Esophagus mucosa (tissue), 1 donor: ENCODE measurements around the gene PBX1. TPM values are rescaled to one million over a fixed set of nuclear protein-coding genes. Genes with fewer than 3 reads are reported as not detected.
A peak's percentile ranks its signal among the peaks of the same experiment; 100 is the strongest.

Experiments used
- ATAC-seq: fragments of 200-7000 bp; cut with Tn5 transposase; one replicate; pipeline ENCODE4 v1.9.1; 2020
- total RNA-seq: library from RNA; stranded (reverse); gene quantifications from one replicate; pipeline ENCODE4 v1.2.4, GENCODE V29; 2023
- donor health status: DM: yes; HTN: yes; CAD: no.

Gene PBX1
- total RNA-seq, 1 donor from 2014 or later: 31.5 TPM

- no peak for ATAC-seq
These were observed 60.2 kb downstream of the PBX1 start for GRCh38 chr1:164619006-164619784.

DNA sequence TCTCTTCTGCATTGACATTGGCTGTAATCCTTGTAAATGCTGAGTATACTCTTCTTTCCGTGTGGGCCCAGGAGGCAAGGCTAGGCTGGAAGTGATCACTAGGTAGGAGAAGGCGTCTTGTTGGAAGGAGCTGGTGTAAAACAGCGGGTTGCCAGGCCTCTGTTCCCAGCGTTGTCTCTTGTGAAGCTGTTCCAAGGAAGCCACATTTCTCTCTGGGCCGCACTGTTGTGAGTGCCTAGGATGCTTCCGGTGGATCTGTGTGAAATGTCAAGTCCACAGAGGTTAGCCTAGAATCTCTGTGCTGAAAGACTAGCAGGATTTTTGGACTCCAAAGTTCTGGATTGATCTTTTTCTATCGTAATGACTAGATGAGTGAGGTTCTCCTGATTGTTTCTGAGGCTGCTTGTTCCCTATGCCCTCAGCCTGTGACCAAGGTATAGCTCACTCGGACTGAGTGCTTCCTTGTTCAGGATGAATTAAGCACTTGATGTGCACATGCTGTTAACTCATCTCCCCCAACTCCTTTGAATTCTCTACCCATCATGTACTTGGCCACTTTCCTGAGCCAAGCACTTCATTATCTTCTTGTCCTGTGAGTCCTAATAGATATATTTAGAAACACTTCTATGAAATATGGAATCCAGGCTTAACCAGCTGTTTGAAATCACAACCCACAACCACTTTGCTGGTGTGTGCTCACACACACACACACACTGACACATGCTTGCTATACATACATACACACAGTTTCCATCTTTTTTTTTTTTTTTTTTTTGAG lies 63.3 kb downstream of the PBX1 start:
- ATAC-seq: no peak

- no peak for ATAC-seq
These were observed 64.8 kb downstream of the PBX1 start for GRCh38 chr1:164623805-164624204.

- no peak for ATAC-seq
These were observed 65.4 kb downstream of the PBX1 start for GRCh38 chr1:164624400-164624799.

DNA sequence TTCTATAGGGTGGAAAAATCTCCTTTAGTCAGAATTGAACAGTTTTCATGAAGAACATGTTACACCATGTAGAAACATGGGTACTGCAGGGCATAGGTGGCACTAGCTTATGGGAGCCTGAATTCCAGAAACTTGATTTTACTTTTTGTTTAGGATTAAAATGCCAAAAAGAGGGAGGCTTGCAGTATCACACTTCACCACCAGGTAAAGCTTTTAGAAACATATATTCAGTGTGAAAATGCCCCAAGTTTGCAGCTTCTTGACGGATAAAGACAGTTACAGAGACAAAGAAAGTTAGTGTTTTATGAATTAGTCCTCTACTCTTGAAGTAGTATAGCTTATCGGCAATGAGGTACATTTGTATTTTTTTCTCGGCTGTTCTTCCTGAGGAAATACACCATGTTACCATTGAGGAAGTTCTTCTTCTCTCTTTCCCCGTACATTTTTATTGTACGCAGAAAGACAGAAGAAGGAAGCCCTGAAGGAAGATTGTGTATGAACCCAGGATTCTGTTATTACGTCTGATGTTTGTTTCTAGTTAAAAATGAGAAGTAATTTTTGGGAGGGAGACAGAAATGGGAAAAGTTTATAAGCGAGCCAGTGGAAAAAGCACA lies 66.1 kb downstream of the PBX1 start:
- no peak for ATAC-seq

DNA sequence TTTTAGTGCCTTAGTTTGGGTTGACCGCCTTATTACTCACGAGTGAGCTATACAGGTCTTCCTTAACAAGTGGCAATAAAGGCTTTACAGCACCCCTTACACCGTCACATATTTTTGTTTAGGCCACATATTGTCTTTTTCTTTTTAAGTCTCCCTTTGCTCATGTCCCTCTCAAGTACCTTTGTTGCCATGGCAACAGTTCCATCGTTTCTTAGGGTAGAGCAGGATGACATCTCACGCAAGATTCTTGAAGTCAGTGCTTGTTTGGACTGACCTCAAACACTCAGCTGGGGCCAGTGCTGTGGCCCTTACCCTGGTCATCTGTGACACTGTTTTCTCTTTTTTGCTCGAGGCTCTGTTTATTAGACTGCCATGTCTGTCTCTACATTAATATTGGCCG lies 69.8 kb downstream of the PBX1 start:
- no peak for ATAC-seq

DNA sequence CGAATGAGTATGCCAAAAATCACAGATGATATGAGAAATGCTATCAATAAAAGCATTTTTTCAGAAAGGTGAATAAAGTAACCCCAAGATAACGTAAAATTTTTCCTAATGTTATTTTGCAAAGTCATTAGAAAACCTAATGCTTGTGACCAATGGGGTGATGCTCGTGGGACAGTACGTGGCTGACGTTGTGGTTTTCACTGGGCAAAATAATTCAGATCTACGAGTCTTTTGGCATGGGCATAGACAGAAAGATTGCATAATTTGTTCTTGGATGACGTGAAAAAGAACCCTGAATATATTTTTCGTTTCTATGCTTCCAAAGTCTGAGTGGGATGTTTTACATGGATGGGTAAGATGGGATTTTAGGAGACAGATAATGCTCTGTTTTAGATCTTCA lies 71.0 kb downstream of the PBX1 start:
- ATAC-seq: no peak

GRCh38 chr1:164630626-164631396 lies 71.8 kb downstream of the PBX1 start:
- ATAC-seq: peak; percentile 97

DNA sequence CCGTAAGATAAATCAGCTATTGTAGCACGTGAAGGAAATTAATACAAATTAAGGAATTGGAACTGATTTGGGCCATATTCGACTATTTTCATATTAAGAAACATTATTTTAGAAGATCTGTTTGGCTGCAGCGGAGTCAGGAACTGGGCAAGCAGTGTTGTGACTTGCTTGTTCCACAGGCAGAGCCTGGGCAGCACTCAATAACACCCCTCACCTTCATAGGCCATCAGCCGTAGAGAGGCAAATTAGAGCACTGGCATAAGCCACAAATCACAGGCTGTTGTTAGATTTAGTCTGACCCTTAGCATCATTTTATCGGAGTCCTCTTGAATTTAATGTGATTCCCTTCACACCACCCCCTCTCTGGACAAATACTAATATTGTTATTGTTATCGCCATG lies 72.8 kb downstream of the PBX1 start:
- ATAC-seq: no peak

GRCh38 chr1:164633997-164634396 lies 75.0 kb downstream of the PBX1 start:
- no peak for ATAC-seq

DNA sequence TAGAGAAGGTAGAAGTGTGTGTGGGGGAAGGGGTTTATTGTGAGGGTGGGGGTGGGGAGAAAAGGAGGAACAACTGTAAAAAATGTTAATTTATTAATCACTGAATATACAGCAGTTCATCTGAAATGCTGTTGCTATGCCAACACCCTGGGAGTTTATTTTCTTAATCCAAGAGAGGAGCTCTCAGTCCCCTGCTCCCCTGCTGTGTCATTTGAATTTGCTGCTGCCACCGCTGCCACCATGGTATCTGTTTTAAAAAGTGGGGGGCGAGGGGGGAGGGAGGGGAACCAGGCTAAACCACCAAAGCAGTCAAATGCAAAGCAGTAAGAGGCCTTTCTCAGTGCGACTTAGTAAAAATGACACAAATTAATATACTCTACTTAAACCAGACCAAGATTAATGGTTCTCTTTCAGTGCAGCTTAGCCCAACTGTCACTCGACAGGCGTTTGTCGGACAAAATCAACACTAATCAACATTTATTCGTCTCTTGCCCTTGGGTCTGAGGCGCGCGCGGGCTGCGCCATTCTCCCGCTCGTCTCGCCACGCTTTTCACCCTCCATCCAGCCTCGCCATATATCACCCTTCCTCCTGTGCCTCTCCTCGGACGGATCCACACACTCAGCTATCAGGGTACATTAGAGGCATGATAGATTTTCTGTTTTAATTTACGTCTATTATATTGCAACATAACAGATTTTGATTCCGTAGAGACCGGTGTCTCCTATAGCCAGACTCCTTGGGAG lies 76.2 kb downstream of the PBX1 start:
- ATAC-seq: no peak

- ATAC-seq: no peak
These were observed 77.1 kb downstream of the PBX1 start for GRCh38 chr1:164635803-164636731.

- ATAC-seq: no peak
These were observed 77.8 kb downstream of the PBX1 start for GRCh38 chr1:164636757-164637156.

DNA sequence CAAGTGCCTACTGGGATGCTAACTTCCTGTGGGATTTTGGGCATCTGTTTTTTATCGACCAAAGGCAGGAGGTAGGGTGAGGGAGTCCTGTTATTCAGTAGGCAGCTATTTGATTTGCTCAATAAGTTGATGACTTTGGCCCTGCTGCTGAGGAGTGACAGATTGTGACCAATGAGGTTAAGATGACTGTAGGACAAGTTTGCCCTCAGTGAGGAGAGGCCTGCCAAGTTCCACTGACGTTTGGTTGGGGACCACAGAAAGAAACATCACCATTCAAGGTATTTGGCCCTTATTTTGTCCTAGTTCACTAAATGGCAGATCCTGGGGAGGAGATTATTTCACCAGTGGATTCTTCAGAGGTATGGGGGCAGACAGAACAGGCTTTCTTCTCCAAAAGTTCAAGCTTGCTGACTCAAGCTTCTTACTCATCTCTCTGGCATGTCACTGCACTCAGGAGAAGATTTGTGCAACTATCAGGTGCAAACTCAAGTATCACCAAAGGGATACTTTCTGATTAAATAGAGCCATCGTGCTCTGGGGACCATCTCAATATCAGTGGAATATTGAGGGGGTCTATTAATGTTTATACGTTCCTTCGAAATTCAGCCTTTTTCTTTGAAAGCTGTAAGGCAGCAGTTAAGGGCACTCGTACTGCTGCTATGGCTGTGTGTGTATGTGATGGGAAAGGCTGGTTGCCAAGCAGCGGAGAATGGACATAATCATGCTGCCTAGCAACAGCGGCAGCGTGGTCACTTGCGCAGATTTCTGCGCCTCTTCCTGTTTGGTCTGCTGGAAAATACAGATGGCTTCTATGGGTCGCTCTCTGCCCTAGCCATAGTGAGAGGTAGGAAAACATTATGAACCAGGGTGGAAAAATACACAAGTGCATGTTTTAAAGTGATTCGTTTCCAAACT lies 78.7 kb downstream of the PBX1 start:
- peak; percentile 57 for ATAC-seq

DNA sequence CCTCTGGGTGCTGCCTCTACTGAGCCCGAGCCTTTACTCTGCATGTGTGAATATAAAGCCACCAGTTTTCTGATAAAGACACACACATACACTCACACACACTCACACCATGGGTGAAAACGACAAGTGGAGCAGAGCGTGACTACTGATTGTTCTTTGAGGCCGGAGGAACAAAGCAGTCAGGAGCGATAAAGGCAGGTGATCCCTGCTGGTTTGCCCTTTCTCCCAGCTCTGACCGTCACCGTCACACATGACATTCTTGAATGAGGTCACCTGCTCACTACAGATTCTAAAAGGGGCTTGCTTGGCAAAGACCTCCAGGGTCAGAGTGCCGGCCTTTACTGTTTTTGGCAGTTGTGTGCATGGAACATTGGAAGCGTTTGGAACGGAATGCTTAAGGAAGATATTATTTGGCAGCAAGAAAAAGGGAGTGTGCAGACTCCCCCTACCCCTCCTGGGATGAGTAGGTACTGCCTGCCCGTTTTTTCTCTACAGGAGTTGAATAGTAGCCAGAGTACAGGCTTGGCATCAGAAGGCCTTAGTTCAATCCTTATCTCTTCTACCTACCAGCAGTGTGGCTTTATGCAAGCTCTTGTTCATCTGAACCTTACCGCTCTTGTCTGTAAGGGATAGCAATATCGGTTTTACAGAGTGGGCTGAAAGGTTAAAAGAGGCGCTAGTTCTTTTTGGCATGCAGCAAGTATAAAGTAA lies 79.7 kb downstream of the PBX1 start:
- no peak for ATAC-seq

GRCh38 chr1:164640686-164641352 lies 81.8 kb downstream of the PBX1 start:
- peak; percentile 74 for ATAC-seq

GRCh38 chr1:164641353-164641730 lies 82.4 kb downstream of the PBX1 start:
- ATAC-seq: peak; percentile 60

- no peak for ATAC-seq
These were observed 84.0 kb downstream of the PBX1 start for GRCh38 chr1:164643018-164643417.

- no peak for ATAC-seq
These were observed 85.3 kb downstream of the PBX1 start for GRCh38 chr1:164644268-164644667.
